ENCODE measurements around the gene IRF2BPL.
A peak's percentile ranks its signal among the peaks of the same experiment; 100 is the strongest.

DNA sequence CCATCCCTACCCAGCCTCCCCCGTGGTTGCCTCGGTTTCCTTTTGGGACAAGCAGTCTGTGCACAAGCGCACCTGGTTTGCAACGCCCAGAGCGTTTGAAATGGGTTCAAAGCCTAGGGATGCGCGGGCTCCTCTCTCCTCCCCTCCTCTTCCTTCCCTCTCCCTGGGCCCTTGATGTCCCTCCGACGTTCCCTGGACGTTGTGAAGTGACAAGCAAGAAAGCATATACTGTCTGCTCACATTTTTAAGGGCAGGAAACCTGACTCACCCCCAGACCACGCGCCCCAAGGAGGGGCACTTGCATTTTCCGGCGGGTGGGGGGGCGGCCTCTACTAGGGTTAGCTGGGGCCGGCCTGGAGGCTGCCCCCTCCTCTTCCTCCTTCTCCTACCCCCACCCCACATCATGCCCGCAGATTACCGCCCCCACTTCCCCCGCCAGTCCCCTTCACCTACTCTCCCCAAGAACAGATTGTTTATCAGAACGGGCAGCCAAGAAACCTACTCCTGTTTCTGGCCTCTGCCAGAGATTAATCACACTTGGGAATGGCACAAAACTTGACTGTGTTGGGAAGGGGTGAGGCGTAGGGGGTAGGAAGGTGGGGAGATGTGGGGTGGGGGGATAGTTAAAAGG lies 9.5 kb upstream of the IRF2BPL start:
- TF ChIP-seq, protein P1, sequence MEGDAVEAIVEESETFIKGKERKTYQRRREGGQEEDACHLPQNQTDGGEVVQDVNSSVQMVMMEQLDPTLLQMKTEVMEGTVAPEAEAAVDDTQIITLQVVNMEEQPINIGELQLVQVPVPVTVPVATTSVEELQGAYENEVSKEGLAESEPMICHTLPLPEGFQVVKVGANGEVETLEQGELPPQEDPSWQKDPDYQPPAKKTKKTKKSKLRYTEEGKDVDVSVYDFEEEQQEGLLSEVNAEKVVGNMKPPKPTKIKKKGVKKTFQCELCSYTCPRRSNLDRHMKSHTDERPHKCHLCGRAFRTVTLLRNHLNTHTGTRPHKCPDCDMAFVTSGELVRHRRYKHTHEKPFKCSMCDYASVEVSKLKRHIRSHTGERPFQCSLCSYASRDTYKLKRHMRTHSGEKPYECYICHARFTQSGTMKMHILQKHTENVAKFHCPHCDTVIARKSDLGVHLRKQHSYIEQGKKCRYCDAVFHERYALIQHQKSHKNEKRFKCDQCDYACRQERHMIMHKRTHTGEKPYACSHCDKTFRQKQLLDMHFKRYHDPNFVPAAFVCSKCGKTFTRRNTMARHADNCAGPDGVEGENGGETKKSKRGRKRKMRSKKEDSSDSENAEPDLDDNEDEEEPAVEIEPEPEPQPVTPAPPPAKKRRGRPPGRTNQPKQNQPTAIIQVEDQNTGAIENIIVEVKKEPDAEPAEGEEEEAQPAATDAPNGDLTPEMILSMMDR (IDR thresholded peaks at IDR 0.05) = no peak
- TF ChIP-seq POLR2A (IDR thresholded peaks at IDR 0.05) (no peak), POLR2AphosphoS5 (IDR thresholded peaks at IDR 0.05) (peak in 1 of 3 donors; percentile 29), EP300 (IDR thresholded peaks at IDR 0.05; ENCODE audit: low read depth) (no peak)

Data from transverse colon (tissue), 4 donors.